ENCODE measurements around the gene RAD51B.

RAD51B gene

GRCh38 chr14:68251769-68252100 lies 432.2 kb downstream of the RAD51B start:
- H3K9me3 ChIP-seq (ENCODE audit: control insufficient read depth, insufficient read depth, low read depth, low read length) = no peaks in the 10 kb centered on the region
- no peak overlapping the region for H3K4me3 ChIP-seq (ENCODE audit: low read depth, low read length)
- TF ChIP-seq HOXC10 (CRISPR knock-in tag; IDR thresholded peaks at IDR 0.05) (no peak), ZNF558 (tag by site-specific recombination; IDR thresholded peaks at IDR 0.05) (no peak), ZNF473 (tag by site-specific recombination; IDR thresholded peaks at IDR 0.05) (no peak), ZNF157 (tag by site-specific recombination; IDR thresholded peaks at IDR 0.05) (no peak), ZNF580 (tag by site-specific recombination; IDR thresholded peaks at IDR 0.05) (no peak), ZNF354C (tag by site-specific recombination; IDR thresholded peaks at IDR 0.05; ENCODE audit: borderline replicate concordance, low read depth) (no peak)
- no peak overlapping the region for H3K27ac ChIP-seq (ENCODE audit: extremely low read depth, low read depth, low read length)
- ChIA-PET CTCF (interaction anchor here (0.6 to 7.1 kb wide), 4 partner anchors 98 to 565 kb away, joined by 3 to 57 read pairs (median 5); no protein-coding TSS in a partner anchor), POLR2A (no interaction called here)
- no peaks in the 10 kb centered on the region for H3K36me3 ChIP-seq (ENCODE audit: control insufficient read depth in 2 of 2, insufficient read depth in 1 of 2, low read length in 2 of 2)
- H3K4me1 ChIP-seq (ENCODE audit: control insufficient read depth, insufficient read depth, low read length) = peaks cover 36% of the 10 kb centered on the region

GRCh38 chr14:68253160-68253780 lies 433.7 kb downstream of the RAD51B start:
- CTCF ChIA-PET = interaction anchor here (7.1 kb wide), 1 partner anchor 564 kb away, joined by 57 read pairs; no protein-coding TSS in a partner anchor
- Histone ChIP-seq H3K36me3 (ENCODE audit: control insufficient read depth in 2 of 2, insufficient read depth in 1 of 2, low read length in 2 of 2) (no peaks in the 10 kb centered on the region), H3K27ac (ENCODE audit: extremely low read depth, low read depth, low read length) (no peak overlapping the region), H3K4me1 (ENCODE audit: control insufficient read depth, insufficient read depth, low read length) (peaks cover 36% of the 10 kb centered on the region), H3K9me3 (ENCODE audit: control insufficient read depth, insufficient read depth, low read depth, low read length) (no peaks in the 10 kb centered on the region), H3K4me3 (ENCODE audit: low read depth, low read length) (no peak overlapping the region)
- TF ChIP-seq ZNF184 (tag by site-specific recombination; IDR thresholded peaks at IDR 0.05) (no peak), ZNF221 (tag by site-specific recombination; IDR thresholded peaks at IDR 0.05; ENCODE audit: borderline replicate concordance) (no peak), GFI1B (tag by site-specific recombination; IDR thresholded peaks at IDR 0.05) (no peak), PBX3 (CRISPR knock-in tag; IDR thresholded peaks at IDR 0.05) (no peak), ZNF654 (tag by site-specific recombination; IDR thresholded peaks at IDR 0.05; ENCODE audit: low read depth) (no peak), ZBTB21 (tag by site-specific recombination; IDR thresholded peaks at IDR 0.05) (no peak), ZBTB44 (tag by site-specific recombination; IDR thresholded peaks at IDR 0.05) (no peak), ZNF660 (tag by site-specific recombination; IDR thresholded peaks at IDR 0.05) (no peak), KLF1 (tag by site-specific recombination; IDR thresholded peaks at IDR 0.05) (no peak), TSHZ1 (tag by site-specific recombination; IDR thresholded peaks at IDR 0.05; ENCODE audit: borderline replicate concordance) (no peak), WT1 (tag by site-specific recombination; IDR thresholded peaks at IDR 0.05) (no peak)
- POLR2A ChIA-PET = no interaction called here

All from HEK293 (cell line).